OCI-LY7 (cell line): ENCODE data around the gene NDUFS6. TPM values are rescaled to one million over a fixed set of nuclear protein-coding genes. Genes with fewer than 3 reads are reported as not detected.

Experiments used
- BruUV-seq: library from RNA; stranded (reverse); fragments of 400-500 nt; replicated peaks from 2 replicates; lab custom pipeline; 2021; lab: Mats Ljungman, UMichigan
- CTCF ChIA-PET: fragments of 300-600 bp; sonication (Branson Sonifier 250); formaldehyde crosslinking; loops from one replicate; lab custom pipeline; 2022; ENCODE audit warnings: antibody characterized with exemption; ENCODE audit not compliant: unreplicated experiment; lab: Charles Lee
- POLR2A ChIA-PET: fragments of 300-600 bp; sonication (Branson Sonifier 250); formaldehyde crosslinking; loops from one replicate; lab custom pipeline; 2022; ENCODE audit warnings: antibody characterized with exemption; lab: Charles Lee
- DNase-seq: peaks from one replicate; pipeline ENCODE4 v3.0.0-alpha.2; 2015; ENCODE audit warnings: low spot score
- H2AFZ ChIP-seq: fragments of 200-600 bp; sonication (generic), shearing (Covaris generic); 2 replicates; pipeline ENCODE4 v1.6.1; 2014; ENCODE audit warnings: mild to moderate bottlenecking, antibody characterized with exemption, low read length, moderate library complexity
- H3K27ac ChIP-seq: fragments of 200-600 bp; sonication (generic); 2 replicates; pipeline ENCODE4 v1.5.1; 2014; ENCODE audit warnings: mixed run types, low read depth, mild to moderate bottlenecking, moderate library complexity, low read length, inconsistent platforms; ENCODE audit not compliant: poor library complexity, severe bottlenecking
- H3K36me3 ChIP-seq: fragments of 200-600 bp; sonication (generic); 2 replicates; pipeline ENCODE4 v1.6.1; 2014; ENCODE audit warnings: mild to moderate bottlenecking, antibody characterized with exemption, low read length, moderate library complexity, mixed read lengths; ENCODE audit not compliant: insufficient read depth
- H3K4me1 ChIP-seq: fragments of 200-600 bp; sonication (generic); 2 replicates; pipeline ENCODE4 v1.5.1; 2014; ENCODE audit warnings: mild to moderate bottlenecking, low read length; ENCODE audit not compliant: insufficient read depth, poor library complexity, severe bottlenecking
- H3K4me2 ChIP-seq: fragments of 200-600 bp; sonication (generic); 2 replicates; pipeline ENCODE4 v1.6.1; 2014; ENCODE audit warnings: mild to moderate bottlenecking, low read length
- H3K4me3 ChIP-seq: fragments of 200-600 bp; sonication (generic); 2 replicates; pipeline ENCODE4 v1.5.1; 2014; ENCODE audit warnings: mild to moderate bottlenecking, low read depth, low read length; ENCODE audit not compliant: poor library complexity, severe bottlenecking
- H3K79me2 ChIP-seq: fragments of 200-600 bp; sonication (generic); 2 replicates; pipeline ENCODE4 v1.6.1; 2016; ENCODE audit warnings: low read depth, mild to moderate bottlenecking, low read length, moderate library complexity, mixed read lengths; ENCODE audit not compliant: insufficient read depth
- H3K9me2 ChIP-seq: fragments of 200-600 bp; sonication (generic); 2 replicates; pipeline ENCODE4 v1.6.1; 2016; ENCODE audit warnings: mild to moderate bottlenecking, low read length, mixed read lengths; ENCODE audit not compliant: insufficient read depth
- H3K9me3 ChIP-seq: fragments of 200-600 bp; sonication (generic); 2 replicates; pipeline ENCODE4 v1.6.1; 2014; ENCODE audit warnings: mild to moderate bottlenecking, mixed run types, low read length, mixed read lengths
- H4K20me1 ChIP-seq: fragments of 200-600 bp; sonication (generic); 2 replicates; pipeline ENCODE4 v1.6.1; 2014; ENCODE audit warnings: mild to moderate bottlenecking, antibody characterized with exemption, low read length, moderate library complexity, mixed read lengths; ENCODE audit not compliant: insufficient read depth
- CTCF ChIP-seq: fragments of 200-600 bp; sonication (generic); conservative IDR thresholded peaks from 2 replicates; pipeline ENCODE4 v1.5.1; 2014; ENCODE audit warnings: mild to moderate bottlenecking, antibody characterized with exemption, low read length, moderate library complexity, mixed read lengths
- EZH2phosphoT487 ChIP-seq: fragments of 200-600 bp; sonication (generic); IDR thresholded peaks from 2 replicates; pipeline ENCODE4 v1.6.1; 2018; ENCODE audit warnings: low read depth, borderline replicate concordance, mild to moderate bottlenecking, mixed run types, antibody characterized with exemption, low read length, moderate library complexity, mixed read lengths
- intact Hi-C: fragments of 100-400 bp; cut with micrococcal nuclease; formaldehyde crosslinking; loops from one replicate; pipeline ENCODE4 v1.10.0; 2022; ENCODE audit not compliant: unreplicated experiment
- total RNA-seq, 2 experiments: library from RNA; depleted of rRNA in 1 of 2; stranded (reverse); fragments of >200 nt in 1 of 2; shearing (Covaris generic) in 1 of 2; gene quantifications; 2 replicates each; pipeline ENCODE4 v1.2.3, GENCODE V29; 2014 to 2022

NDUFS6 gene
- total RNA-seq, 2 experiments from 2014 or later: 41.5 to 58.7 TPM

- ChIA-PET CTCF (no interaction called here), POLR2A (no interaction called here)
- Histone ChIP-seq H4K20me1 (peaks cover 5% of the 10 kb centered on the region; the same call in 1 of the 2 replicates), H3K27ac (no peak overlapping the region), H3K9me2 (no peaks in the 10 kb centered on the region), H3K4me2 (no peak overlapping the region; the same call in 1 of the 2 replicates), H3K9me3 (no peaks in the 10 kb centered on the region), H3K4me1 (peaks cover 43% of the 10 kb centered on the region), H2AFZ (no peak overlapping the region), H3K79me2 (peaks cover 36% of the 10 kb centered on the region), H3K36me3 (peaks cover 32% of the 10 kb centered on the region), H3K4me3 (no peak overlapping the region)
- TF ChIP-seq CTCF (no peak), EZH2phosphoT487 (no peak)
- intact Hi-C loops: loop anchor here (5.0 to 10.0 kb wide), 2 partner anchors 269 to 482 kb away; no protein-coding TSS in a partner anchor
- DNase-seq: no peak
- no TSS peak for BruUV-seq
Observed at GRCh38 chr5:1796371-1797102, 4.7 kb upstream of the NDUFS6 start.

- ChIA-PET POLR2A (no interaction called here), CTCF (no interaction called here)
- no peak overlapping the region for H3K4me3 ChIP-seq
- H3K9me2 ChIP-seq: no peaks in the 10 kb centered on the region
- H3K9me3 ChIP-seq: no peaks in the 10 kb centered on the region
- peak overlapping the region; percentile 32; the same call in 1 of the 2 replicates for H3K4me2 ChIP-seq
- TF ChIP-seq EZH2phosphoT487 (no peak), CTCF (no peak)
- DNase-seq: no peak
- H3K4me1 ChIP-seq: peaks cover 39% of the 10 kb centered on the region
- H3K79me2 ChIP-seq: peaks cover 43% of the 10 kb centered on the region
- BruUV-seq: no TSS peak
- H2AFZ ChIP-seq: no peak overlapping the region
- intact Hi-C loops: loop anchor here (5.0 to 10.0 kb wide), 2 partner anchors 270 to 482 kb away; no protein-coding TSS in a partner anchor
- H3K36me3 ChIP-seq: peaks cover 32% of the 10 kb centered on the region
- H3K27ac ChIP-seq: no peak overlapping the region
- H4K20me1 ChIP-seq: peaks cover 5% of the 10 kb centered on the region; the same call in 1 of the 2 replicates
Observed at GRCh38 chr5:1797103-1797800, 4.0 kb upstream of the NDUFS6 start.
